HG03139 (cell line): ENCODE data around the gene ZCCHC24.

Experiments used
- ATAC-seq: cut with Tn5 transposase; IDR thresholded peaks from one replicate; pipeline ENCODE4 v1.9.1; 2021; ENCODE audit not compliant: unreplicated experiment

ZCCHC24 gene

DNA sequence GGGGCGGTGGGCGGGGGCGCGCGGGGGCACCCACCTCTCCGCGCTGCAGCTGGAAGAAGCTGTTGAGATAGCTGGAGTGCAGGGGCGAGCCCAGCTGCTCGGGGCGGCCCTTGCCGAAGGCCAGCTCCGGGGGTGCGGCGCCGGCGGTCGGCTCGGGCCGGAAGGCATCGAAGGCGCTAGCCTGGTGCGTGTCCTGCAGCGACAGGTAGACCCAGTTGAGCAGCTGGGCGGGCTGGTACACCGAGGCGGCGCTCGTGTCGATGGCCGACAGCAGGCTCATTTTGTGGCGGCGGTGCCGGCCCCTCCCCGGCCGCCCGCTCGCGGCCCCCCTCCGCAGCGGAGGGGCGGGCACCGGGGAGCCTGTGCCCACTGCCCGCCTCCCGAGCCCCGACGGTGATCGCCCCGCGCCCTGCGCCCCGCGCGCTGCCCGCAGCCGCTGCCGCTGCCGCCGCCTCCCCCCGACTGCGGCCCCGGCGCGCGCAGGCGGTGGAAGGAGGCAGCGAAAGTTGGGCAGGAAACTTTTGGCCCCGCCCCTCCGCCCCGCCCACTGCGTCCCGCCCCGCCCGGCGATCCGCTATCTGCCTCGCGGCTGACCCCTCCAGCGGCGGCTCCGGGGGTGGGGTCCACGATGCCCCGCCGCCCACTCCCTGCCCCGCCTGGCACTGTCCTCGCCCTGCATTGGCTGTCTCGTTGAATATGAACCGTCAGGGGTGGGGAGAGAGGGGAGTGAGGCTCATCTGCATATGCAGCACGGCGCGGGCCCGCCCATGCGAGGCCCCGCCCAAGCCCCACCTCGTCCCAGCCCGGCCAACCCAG is at the start of gene ZCCHC24:
Gene ZCCHC24, minus strand, starts transcription at position 464 of the 816 bp plus-strand sequence. Its CDS starts 184 bp downstream, at position 280.
- peak; percentile 95 for ATAC-seq

DNA sequence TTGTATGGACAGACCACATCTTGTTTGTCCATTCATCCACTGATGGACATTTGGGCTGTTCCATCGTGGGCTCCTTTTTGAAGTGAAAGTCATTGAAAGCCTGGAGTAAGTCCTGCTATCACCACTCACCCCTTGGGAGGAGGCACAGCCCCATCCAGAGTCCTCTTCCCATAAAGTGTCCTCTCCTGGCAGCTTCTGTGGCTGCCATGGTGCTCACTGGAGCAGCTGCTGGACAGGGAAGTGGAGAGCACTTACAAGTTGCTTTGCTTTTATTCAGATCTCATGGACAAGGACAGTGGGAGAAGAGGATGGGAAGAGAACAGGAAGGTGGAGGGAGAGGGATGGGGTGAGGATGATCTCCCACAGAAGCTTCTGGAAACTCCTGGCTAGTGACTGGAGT is 48.4 kb upstream of the ZCCHC24 start:
- ATAC-seq: no peak

DNA sequence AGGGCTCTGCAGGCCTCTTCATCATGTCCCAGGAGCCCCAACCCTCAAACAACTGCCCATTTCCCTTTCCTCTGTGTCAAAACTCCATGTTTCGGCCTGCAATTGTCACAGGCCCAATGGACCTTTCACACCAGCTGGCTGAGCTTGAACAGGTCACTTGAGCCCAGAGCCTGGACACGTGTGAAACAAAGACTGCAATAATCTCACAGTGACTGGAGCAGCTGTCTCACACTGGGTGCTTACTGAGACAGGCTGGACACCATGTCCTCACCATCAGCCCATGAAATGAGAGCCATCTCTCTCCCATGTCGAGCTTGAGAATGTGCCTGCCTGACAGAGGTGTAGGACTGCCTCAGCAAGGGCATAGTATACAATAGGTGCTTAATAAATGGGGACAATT is 47.4 kb upstream of the ZCCHC24 start:
- ATAC-seq: no peak

DNA sequence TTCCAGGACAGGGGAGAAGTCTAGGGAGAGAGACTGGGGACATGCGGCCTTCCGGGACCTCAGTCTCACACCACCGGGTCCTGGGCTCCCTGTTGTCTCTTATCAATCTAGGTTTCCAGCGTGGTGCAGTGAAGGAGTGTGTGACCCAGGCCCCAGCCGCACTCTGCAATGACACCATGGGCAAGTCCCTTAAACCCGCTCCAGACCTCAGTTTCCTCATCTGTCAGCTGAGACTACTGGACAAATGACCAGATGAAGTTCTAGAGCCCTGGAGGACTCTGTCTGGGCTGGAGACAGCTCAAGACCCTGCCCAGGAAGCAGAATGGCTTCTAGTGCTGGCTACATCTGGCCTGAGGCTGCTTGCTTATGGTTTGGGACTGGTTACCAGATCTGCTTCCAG is 46.8 kb upstream of the ZCCHC24 start:
- no peak for ATAC-seq

DNA sequence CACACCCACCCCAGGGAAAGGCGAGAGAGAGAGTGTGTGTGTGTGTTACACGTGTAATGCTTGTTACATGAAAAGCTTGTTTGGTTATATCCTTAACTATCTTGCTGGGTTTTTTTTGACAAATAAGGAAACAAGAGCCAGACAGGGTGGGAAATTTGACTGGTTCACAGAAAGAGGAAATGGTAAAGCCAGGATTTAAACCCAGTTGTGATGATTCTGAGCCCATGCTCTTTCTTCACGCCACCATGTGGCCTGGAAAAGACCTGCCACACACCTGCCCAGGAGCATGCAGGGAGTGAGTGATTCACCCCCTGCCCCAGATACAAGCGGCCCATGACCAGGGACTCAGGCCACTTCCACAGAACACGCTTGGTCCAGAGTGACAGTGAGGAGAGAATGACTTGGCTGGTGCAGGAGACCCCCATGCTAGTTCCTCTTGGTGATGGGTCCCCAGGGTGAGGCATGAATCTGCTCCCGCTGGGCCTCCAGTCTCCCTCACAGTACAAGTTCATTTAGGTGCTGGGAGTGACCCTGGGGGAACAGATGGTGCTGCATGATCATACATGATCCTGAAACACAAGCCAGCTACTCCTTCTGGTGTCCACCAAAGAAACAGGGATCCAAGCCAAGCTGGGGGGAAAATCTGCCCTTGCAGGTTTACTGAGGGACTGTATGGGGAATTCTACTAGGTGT is 45.9 kb upstream of the ZCCHC24 start:
- no peak for ATAC-seq

DNA sequence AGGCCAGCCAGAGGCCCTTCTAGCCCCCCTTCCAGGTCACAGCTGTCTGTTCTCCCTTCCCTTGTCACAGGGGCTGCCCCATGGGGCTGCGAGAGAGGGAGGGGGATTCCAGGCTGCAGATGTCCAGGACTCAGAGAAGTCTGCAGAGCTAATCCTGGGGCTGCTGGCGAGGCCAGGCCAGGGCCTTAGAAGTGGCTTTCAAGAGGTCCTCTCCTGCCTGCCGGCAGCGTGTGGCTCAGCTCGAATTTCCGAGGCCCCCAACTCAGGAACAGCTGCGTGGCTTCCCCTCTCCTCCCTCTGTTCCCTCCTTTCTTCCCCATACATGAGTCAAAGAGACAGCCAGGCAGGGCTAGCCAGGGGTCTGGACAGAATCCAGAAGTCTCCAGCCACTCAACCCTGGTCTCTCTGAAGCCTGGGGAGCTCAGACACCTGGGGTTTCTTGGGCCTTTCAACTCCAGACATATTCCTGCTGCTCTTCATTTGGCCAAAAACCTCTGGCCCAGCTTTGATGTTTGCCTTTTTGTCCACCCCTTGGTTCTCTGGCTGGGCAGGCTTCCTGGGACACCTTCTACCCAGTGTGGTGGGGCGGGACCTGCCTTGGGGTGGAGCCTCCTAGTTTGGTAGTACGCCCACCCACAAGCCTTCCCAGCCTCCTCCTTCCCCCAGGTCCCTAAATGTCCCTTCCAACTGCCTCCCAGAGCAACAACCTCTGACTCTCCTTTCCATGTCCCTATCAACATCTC is 45.1 kb upstream of the ZCCHC24 start:
- ATAC-seq: no peak

DNA sequence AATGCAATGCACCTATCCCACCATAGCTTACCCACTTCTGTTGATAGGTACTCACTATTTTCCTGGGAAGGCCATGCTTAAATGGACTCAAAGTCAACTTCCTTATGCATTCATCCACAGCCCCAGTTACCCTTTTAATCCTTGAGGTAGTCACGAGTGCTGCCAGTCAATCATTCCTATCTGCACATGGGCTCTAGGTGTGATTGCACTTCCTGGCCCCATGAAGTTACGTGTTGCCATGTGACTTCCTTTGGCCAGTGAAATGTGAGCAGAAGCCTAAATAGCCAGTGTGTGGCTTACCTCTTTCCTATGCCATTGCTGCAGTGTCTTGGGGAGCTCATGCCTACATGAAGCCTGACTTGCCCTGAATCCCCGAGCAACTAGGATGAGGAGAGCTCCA is 43.4 kb upstream of the ZCCHC24 start:
- ATAC-seq: no peak

DNA sequence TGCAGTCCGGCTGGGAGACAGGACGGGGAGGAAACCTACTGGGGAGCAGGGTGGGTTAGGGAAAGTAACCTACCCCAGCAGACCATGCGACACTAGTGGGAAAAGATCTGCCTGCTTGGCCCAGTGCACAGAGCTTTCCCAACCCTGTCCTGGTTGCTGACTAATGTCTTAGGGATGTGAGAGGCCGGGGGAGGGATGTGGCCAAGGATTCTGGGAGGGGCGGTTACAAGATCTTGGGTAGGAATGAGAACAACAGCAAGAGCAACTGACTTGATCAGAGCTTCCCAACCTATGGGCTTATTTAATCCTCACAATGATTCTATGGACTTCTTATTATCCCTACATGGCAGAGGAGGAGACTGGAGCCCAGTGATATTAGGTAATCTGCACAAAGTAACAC is 42.9 kb upstream of the ZCCHC24 start:
- no peak for ATAC-seq

DNA sequence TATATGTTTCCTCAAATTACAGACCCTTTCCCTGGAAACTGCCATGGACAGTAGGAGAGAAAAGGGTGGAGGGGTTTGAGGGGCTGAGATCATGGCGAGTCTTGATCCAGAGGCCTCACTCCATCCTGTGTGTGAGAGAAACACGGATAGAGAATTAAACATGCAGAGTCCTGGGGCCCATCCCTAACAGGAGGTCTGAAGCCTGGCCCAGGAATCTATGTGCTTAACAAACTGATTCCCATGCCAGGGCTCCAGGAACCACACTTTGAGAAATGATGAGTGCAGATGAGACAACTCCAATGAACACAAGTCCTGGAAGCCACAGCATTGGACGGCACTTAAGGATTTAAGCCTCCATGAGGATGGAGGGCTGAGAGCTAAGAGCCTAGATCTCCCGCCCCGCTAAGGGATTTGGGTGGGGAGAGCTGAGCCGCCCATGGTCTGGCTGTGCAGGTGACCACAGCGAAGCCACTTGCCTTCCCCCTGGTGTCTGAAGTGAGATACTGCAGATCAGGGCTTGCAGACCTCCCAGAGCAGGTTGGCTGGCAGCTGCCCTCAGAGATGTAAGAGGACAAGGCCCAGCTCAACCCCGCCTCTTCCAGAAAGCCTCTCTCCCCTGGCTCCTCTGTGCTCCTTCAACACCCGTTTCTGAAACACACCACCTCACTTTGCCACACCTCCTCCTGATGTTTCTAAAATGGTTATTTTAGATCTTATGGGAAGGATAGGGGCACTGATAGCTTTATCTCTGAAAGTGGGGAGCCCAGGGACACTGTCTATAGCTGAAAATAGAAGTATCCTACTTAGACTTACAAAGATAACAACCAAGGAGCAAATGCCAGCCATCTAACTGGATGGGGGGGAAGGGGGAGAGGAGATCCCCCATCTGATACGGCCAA is 42.1 kb upstream of the ZCCHC24 start:
- peak; percentile 82 for ATAC-seq

DNA sequence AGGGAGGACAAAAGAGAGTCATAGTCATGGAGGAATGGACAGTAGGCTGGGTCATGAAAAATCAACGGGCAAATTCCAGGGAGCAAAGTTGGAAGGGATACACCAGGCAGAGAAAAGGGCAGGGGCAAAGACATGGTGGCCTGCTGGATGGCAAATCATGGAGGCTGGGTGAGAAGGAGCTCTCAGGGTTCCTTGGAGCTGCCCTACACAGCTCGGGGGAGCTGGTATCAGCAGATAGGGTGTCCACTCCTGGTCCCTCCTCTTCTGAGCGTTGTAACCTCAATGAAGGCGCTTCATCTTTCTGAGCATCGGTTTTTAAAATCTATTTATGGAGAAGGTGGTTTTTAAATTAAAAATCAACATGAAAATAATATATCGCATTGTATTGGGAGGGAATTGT is 39.1 kb upstream of the ZCCHC24 start:
- ATAC-seq: no peak

DNA sequence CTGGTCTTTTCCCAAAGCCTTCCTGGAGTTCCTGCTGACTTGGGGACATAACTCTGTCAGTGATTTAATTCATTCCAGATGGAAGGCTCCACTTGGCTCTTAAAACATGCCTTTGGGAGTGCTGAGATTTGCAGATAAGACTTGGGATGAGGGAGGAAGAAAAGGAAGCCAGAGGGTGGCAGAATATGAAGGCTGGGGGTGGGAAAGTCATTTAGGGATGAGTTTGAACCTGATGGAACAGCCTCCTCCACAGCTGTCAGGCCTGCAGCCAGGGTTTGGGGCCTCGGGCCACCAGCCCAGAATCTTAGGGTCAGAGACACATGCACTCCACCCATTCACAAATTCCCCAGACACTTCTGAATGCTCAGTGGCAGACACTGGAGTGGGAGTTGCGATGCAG is 38.5 kb upstream of the ZCCHC24 start:
- ATAC-seq: no peak

DNA sequence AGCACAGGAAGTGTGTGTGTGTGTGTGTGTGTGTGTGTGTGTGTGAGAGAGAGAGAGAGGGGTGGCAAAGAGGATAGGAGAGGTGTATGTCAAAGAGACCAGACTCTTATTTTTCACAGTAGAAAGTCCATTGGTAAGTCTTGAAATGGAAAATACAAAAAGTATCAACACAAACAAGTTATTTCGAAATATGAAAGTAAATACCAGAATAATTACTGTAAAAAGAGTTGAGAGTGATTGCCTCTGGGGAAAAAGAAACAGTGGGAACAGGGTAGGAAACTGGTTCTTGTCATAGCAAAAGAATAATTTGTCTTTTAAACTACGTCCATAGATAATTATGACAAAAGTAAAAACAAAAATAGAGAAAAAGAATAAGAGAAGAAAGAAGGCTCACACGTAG is 37.9 kb upstream of the ZCCHC24 start:
- no peak for ATAC-seq

DNA sequence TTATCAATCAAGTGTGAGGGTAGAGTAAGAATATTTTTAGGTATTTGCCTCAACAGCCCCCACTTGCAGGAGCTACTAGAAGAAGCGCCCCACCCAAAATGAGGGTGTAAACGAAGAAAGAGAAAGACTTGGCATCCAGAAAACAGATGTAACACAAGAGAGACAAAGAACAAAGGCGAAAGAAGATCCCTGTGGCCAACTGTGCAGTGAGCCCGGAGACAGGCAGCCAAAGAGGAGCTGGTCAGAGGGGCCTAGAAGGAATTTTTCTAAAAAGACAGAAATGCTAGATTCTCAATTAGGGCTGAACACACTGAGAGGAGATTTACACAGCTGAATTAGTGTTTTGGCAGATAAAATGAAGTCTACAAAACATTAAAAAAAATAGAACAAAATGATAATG is 37.3 kb upstream of the ZCCHC24 start:
- ATAC-seq: no peak

DNA sequence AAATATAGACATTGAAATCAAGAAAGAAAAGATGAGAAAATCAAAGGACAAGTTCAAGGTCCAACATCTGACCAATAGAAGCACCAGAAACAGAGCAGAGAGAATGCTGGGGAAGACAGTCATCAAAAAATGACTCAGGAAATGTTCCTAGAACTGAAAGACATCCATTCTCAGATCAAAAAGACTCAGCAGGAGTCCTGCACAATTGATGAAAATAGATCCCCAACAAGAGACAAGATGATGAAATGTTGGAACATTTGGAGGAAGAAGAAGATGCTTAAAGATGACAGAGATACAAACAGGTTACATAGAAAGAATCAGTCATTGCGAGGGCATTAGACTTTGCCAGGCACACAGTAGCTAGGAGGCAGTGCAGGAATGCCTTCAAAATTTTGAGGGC is 36.9 kb upstream of the ZCCHC24 start:
- ATAC-seq: no peak

DNA sequence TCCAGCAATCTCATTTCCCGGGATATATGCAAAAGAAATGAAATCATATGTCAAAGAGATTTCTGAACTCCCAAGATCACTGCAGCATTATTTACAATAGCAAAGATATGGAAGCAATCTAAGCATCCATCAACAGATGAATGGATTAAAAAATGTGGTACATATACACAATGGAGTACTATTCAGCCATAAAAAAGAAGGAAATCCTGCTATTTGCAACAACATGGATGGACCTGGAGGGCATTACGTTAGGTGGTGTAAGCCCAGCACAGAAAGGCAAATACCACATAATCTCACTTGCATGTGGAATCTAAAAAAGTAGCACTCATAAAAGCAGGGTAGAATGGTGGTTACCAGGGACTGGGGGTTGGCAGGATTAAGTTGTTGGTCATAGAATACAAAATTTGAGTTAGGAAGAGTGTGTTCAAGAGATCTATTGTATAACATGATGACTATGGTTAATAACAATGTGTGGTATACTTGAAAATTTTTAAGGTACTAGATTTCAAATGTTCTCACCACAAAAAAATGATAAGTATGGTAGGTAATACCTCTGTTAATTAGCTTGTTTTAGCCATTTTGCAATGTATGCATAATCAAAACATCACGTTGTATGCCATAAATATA is 34.0 kb upstream of the ZCCHC24 start:
- ATAC-seq: no peak

DNA sequence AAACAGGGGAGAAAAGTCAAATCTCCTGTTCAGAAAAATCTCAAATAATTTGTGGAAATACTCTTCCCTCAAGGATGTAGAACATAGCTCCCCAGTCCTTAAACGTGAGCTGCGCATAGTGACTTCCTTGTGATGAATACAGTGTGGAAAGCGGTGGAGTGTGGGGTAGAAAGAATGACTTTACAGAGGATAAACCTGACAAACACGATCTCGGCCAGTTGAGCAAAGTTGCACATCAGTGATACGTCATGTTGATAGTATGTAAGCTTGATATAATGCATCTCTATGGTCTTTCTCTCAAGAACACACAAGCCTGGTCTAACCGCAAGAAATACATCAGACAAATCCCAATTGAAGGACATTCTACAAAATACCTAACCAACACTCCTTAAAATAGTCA is 32.0 kb upstream of the ZCCHC24 start:
- ATAC-seq: no peak

DNA sequence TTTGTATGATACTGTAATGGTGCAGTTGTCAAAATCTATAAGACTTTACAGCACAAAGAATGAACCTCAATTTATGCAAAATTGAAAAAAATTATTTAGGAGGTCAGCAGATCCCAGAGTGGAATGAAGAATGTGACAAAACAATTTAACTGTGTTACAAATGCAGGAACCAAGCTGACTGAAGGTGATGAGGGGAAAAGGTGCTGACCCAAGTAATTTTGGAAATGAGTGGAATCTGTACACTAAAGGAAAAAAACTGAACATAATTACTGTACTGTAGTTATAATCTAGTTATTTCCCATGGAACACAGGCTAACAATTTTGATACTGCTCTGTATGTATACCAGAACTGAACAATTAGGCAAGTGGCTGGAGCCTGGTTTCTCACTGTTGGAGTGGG is 31.2 kb upstream of the ZCCHC24 start:
- no peak for ATAC-seq

DNA sequence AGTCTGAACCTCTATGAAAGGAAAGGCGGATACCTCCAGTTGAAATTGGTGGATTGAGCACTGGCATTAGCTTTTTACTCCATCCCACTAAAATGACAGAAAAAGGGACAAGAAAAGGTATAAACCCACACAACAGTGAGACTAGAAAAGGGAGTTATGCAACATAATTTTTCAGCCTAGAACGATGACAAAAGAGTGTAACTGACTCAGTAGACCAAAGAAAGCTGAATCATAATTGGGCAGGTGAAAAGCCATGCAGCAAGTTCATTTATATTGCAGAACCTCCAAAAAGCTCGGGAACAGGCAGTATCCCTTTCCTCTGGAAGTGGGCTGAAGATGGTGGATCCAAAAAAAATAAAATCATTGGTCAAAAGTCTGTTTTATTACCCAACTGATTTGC is 30.5 kb upstream of the ZCCHC24 start:
- no peak for ATAC-seq

DNA sequence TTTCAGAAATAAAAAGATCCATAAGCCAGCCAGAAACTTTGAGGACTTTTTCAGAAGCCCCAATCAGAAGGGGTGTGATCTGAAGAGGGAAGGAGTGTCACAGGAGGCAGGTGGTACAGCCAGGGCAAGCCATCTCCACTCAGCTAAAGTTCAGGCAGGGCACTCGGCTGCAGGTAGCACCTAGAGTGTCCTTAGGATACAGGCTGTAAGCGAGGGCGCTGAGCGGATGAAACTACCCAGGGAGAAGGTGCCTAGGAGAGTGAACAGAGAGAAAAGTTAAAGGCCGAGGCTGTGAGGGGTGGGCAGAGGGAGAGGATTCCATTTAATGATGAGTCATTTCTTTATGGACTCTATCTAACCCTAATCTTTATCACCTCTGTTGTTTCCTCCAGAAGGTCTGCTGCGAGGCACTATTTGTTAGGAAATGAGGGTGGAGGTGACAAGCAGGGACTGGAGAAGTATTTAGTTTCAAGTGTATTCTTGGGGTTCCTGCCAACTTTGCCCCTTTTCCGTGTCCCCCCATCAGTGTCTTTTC is 29.8 kb upstream of the ZCCHC24 start:
- no peak for ATAC-seq

DNA sequence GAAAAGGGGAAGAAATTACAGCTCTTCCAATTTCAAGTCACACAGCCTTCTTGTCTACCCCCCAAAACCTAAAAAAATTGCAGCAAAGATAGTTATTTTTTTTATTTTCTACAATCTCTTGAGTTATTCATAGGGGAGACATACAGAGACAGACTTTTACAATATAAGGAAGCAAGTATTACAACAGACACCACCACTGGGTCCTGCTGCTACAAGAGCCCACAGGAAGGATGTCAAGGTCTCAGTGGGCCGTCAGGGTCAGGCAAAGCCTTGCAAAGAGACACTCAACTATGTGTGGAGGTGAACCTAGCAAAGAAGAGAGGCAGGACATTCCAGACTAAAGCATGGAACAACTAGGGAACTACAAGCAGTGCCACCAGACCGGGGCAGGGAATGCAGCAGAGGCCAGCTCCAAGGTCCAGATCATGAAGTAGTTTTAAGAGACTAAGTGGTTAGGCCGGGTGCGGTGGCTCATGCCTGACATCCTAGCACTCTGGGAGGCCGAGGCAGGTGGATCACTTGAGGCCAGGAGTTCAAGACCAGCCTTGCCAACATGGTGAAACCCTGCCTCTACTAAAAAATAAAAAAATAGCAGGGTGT is 28.2 kb upstream of the ZCCHC24 start:
- ATAC-seq: no peak
